ENCODE data around the gene ELL2.
"Not testable (repeated sequence)": the region's sequence is repeated elsewhere in the genome, so short reads cannot be mapped to it uniquely, and the experiment has no call there.

The ELL2 gene

DNA sequence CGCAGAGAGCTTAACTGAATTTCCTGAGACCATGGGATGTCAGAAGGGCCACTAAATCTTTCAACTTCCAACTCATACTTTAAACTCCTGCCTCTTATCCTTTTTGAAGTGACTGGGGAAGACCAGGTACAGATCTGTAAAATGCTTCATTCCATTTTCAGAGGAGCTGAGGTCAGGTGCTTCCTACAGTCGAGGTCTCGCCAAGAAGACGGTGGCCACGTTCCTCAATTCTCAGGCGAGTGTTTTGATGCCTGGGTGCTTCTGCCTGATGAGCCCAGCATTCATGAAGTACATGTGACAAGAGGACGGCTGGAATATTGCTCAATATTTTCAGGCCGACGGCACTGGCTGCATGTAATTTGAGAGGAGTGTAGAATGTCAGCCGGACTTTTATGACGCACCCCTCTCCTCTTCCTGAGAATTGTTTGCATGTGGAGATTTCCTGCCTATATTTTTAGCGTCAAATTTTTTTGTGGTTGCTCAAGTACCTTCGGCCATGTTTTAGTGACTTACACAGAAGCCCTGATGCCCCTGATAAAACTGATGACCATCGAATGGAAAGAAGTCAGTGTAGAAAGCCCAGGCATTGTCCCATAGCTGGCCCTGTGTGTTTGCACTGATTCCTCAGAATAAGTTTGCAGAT, 100.3 kb downstream of the ELL2 start:
- DNase-seq = peak in 1 of 2 experiments; percentile 35
- TF ChIP-seq GATA1 (IDR thresholded peaks at IDR 0.05; ENCODE audit: low read depth, low read length) (no peak), POLR2A (IDR thresholded peaks at IDR 0.05; ENCODE audit: low read length) (no peak)

DNA sequence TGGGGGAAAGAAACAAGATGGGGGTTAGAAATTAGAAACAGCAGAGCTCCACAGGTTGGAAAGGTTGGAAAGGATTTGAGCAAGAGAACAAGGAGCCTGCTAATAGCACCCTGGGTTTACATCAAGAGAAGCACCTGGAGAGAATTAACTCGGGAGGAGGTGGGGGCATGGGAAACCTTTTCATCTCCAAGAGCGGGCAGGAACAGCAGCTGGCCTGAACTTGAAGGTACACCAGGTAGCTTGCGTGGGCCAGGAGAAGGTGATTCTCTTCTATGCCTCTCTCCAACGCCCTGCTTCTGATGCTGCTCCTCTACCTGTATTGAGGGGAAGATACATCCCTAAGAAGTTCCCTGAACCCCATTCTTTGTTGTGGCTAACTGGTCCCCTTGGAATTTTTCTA, 102.0 kb downstream of the ELL2 start:
- no peak for TF ChIP-seq POLR2A (IDR thresholded peaks at IDR 0.05; ENCODE audit: low read length)
- DNase-seq = no peak

DNA sequence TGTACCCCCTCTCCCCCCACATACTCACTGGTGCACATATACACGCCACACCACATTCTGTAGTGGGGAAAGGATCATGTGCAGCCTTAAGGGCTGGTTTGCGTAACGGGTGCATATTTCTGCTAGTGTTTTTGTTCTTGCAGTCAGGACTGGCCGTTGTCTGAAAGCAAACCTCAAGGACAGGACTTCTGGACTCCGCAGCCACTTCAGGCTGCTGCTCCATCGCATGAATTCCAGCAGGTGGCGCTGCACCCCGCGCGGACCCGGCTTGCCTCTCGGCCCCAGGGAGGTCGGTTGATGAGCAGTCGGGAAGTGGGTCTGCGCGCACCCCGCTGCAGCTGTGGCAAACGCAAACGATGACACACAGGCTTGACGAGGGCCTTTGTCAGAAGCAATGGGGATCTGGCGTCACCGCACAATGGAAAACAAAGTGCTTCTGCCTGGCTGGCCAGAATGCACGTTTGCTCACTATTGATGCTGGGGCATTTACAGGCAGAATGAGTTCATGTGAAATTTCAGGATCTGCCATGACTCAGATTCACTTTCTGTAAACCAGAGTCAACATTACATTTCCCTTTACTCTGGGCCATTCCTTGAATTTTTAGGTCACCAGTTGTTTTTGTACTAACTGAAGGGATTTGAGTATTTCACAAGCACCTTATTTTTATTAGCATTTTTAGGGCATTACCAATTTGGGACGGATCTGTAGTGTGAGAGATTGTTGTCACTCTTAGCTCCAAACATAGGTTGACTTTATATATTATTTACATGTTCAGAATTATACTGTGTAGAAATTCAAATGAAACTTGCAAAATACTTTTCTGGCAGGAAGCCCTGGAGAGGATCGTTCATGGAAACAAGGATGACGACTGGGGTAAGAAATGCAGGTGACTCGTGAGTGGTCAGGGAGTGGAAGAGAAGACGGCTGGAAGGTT, 102.7 kb downstream of the ELL2 start:
- DNase-seq = peak; percentile 87 to 91
- TF ChIP-seq POLR2A (IDR thresholded peaks at IDR 0.05; ENCODE audit: low read length) (no peak), GATA1 (IDR thresholded peaks at IDR 0.05; ENCODE audit: low read depth, low read length) (no peak)

DNA sequence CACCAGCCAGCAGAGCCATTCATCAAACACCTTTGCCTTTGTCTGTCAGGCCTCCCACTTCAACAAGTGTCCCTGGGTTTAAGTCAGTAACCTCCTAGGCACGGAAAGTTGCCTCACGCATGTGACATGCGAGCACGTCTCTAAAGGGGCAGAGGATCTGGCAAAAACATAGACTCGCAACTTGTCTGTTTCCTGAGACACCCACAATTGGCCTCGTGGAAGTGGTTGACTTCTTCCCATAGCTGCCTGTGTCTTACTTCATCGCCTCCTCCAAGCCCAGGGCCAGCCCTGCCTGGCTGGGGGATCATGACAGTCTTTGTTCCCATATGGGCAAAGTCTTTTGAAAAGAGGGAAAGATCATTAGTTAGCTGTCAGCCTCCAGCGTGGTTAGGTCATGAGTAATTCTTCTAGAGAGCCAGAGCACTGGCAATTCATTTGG, 103.6 kb downstream of the ELL2 start:
- TF ChIP-seq POLR2A (IDR thresholded peaks at IDR 0.05; ENCODE audit: low read length) = no peak
- no peak for TF ChIP-seq GATA1 (IDR thresholded peaks at IDR 0.05; ENCODE audit: low read depth, low read length)
- DNase-seq = no peak

DNA sequence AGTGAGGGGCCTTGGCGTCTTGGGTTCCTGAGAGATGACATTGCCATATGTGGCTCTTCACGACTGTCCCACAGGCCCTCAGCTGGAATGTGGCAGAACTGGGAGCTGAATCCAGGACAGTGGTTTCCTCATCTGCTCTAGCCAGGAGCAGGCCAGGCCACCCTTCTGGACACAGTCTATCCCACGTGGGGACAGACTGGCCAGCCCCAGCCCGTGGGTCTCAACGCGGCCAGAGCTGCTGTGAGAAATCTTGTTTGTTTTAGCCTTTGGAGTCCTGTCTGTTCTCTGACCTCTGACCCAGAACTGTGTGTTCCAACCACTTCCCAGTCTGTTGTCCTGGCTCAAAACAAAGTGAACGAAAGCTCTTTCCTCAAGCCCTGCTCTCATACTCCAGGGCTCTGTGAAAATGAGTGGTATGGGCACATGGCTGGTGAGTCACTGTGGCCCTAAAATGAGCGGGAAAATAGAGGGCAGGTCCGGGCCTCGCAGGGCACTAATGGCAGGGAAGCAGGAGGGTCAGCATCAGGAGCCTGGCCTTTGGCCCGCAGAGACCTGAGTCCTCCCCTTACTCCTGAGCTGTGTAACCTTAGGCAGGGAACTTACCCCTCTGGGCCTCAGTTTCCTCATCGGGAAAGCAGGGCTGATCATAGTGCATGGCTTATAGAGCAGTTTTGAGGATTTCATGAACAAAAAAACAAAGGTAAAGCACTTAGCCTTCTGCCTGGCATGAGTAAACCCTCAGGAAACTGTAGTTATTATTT, 104.3 kb downstream of the ELL2 start:
- DNase-seq = no peak
- TF ChIP-seq POLR2A (IDR thresholded peaks at IDR 0.05; ENCODE audit: low read length) (no peak), GATA1 (IDR thresholded peaks at IDR 0.05; ENCODE audit: low read depth, low read length) (no peak)

DNA sequence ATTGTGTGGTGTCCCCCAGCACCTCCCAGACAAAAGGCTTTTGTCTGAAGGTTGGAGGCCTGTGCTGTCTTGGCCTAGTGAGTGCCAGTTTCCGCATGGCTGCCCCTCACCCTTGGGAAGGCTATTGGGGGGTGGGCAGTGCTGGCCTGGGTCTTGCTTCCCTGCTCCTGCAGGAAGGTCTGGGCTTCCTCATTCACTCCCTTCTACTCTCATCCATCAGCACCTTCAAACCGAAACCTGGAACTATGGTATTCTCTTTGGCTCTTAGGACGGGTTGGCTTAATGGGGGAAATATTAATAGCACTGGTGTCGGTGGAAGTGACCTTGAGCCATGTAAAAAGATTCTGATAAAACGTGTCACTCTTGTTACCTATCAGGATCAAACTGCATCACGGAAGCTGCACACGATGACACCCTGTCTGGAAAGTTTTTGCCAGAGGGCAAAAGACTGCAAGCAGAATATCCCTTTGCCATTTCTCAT, 105.1 kb downstream of the ELL2 start:
- TF ChIP-seq GATA1 (IDR thresholded peaks at IDR 0.05; ENCODE audit: low read depth, low read length) (no peak), POLR2A (IDR thresholded peaks at IDR 0.05; ENCODE audit: low read length) (no peak)

DNA sequence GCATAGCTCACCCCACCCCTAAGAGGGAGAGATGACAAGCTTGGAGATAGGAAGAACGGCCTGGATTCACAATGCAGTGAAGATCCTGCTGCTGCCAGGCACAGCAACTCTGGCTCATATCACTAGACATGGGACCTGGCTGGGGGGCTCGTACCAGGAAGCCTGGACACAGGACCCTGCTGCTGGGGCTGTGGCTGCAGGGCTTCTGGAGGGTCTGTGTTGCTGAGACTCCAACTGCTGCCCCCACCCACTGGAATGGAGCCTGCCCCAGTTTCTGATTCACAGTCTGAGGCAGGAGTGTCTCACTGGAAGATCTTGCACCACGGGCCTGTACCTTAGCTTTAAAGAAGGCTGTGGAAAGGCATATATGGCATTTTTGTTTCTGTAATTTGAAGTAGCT, 108.2 kb downstream of the ELL2 start:
- no peak for DNase-seq
- TF ChIP-seq GATA1 (IDR thresholded peaks at IDR 0.05; ENCODE audit: low read depth, low read length) = no peak

More for the DNA sequence above, 105.1 kb downstream of the ELL2 start:
- DNase-seq = no peak

DNA sequence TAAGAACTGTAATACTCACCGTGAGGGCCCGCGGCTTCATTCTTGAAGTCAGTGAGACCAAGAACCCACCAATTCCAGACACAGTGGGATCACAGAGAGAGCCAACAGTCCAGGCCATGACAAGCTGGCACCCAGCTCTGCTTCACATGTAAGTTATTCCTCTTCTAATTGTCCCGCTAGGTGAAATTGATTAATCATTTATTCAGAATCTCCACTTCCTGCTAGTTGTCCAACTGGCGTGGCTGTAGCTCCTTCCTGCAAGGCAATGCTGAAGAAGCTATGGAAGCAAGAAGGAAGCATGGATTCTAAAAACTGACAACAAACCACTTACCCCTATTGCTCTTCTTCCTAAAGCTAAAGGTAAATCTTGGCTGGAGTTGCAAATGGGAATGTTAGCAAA, 109.1 kb downstream of the ELL2 start:
- TF ChIP-seq GATA1 (IDR thresholded peaks at IDR 0.05; ENCODE audit: low read depth, low read length) (no peak), POLR2A (IDR thresholded peaks at IDR 0.05; ENCODE audit: low read length) (no peak)

DNA sequence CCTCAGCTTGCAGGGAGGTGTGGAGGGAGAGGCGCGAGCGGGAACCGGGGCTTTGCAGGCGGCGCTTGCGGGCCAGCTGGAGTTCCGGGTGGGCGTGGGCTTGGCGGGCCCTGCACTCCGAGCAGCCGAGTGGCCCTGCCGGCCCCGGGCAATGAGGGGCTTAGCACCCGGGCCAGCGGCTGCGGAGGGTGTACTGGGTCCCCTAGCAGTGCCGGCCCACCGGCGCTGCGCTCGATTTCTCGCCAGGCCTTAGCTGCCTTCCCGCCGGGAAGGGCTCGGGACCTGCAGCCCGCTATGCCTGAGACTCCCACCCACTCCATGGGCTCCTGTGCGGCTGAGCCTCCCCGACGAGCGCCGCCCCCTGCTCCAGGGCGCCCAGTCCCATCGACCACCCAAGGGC, 110.5 kb downstream of the ELL2 start:
- DNase-seq = not testable (repeated sequence)

More for the DNA sequence above, 109.1 kb downstream of the ELL2 start:
- no peak for DNase-seq

DNA sequence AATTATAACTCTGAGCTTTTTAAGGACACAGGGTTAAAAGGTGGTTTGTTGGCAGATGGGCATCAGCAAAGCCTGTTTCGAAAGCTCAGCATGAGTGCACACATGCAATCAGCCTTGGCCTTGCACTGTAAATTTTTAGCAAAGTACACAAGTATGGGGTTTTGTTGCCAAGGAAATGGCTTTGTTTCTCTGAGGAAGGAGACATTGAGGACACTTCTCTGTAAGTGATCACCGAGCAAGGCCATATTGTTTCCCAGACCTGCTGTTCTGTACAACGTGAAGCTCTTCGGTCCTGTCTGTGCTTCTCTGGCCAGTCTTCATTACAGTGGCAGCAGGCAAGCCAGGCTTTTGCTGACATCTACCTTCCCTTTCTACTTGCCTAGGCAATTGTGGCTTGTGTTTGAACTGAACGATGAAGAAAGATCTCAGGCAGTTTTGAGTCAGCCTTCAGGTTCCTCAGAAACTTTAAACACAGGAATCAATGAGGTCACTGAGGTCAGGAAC, 111.2 kb downstream of the ELL2 start:
- TF ChIP-seq GATA1 (IDR thresholded peaks at IDR 0.05; ENCODE audit: low read depth, low read length) = no peak
- no peak for TF ChIP-seq POLR2A (IDR thresholded peaks at IDR 0.05; ENCODE audit: low read length)
- DNase-seq = no peak

DNA sequence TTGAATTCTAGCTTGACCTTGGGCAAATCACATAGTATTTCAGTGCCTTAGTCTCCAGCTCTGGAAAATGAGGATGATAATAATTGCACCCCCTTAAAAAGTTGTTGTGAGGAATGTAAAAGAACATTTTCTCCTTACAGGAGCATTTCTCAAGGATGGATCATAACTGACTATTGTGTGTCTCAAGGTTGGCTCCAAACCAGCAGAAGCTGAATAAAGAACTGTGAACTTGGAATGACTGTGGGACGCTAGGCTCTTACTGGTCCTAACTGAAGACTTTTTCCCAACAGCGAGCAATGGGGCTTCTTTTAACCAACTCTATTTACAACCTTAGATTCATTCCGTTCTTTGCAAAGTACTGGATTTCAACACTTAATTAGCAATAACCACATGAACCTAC, 113.0 kb downstream of the ELL2 start:
- TF ChIP-seq GATA1 (IDR thresholded peaks at IDR 0.05; ENCODE audit: low read depth, low read length) (no peak), POLR2A (IDR thresholded peaks at IDR 0.05; ENCODE audit: low read length) (no peak)
- DNase-seq = no peak

DNA sequence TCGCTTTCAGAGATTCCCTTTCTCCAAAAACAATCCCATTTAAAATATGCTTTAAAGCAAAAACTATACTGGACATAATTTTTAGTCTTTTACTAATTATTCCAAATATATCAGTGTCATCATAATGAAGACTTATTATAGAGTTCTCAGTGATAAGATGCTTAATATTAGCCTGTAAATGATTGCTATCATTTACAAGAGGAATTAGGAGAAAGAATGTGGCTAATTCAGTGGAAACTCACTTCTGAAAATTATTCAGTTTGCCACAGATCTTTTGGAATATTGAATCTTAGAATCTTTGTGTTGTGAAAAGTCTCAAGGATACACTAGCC, 114.4 kb downstream of the ELL2 start:
- DNase-seq = no peak
- no peak for TF ChIP-seq GATA1 (IDR thresholded peaks at IDR 0.05; ENCODE audit: low read depth, low read length)
- TF ChIP-seq POLR2A (IDR thresholded peaks at IDR 0.05; ENCODE audit: low read length) = no peak

DNA sequence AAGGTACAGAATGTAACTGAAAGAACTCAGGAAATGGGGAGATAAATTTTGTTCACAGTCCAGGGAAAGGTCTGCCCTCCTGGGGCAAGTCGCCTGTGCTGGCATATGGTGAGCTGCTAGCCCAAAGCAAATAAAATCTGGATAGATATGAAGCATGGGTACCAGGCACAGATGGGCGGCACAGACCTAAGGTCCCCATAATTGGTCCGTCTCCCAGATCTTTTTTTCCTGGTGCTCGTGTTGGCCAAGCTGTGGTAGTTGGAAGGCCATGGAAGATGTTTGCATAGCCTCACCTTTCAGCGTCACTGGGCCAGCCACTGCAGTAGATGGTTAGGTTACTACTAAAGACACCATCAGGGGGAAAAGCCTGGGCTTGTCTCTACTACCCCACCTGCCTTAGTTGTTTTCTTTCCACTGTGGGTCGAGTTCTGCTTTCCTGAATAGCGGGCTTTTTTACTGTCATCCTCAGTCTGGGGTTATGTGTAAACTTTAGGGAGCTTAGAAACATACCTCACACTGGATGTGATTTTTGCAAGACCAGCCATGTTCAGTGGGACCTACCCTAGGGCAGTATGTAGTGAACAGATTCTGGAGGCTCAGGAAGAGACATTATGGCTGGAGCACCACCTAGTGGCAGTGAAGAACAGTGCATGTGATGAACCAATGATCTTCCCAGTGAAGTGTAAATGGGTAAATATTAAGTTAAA, 114.9 kb downstream of the ELL2 start:
- DNase-seq = peak; percentile 76 to 87
- TF ChIP-seq POLR2A (IDR thresholded peaks at IDR 0.05; ENCODE audit: low read length) = no peak
- no peak for TF ChIP-seq GATA1 (IDR thresholded peaks at IDR 0.05; ENCODE audit: low read depth, low read length)

Data from erythroblast (primary cell).